NCI-H1417 (cell line): ENCODE measurements around the gene LCLAT1.
"Not testable (repeated sequence)": the region's sequence is repeated elsewhere in the genome, so short reads cannot be mapped to it uniquely, and the experiment has no call there.

Source experiments
- DNase-seq, 3 experiments: peaks; one replicate each; lab custom pipeline; 2025; lab: John Stamatoyannopoulos, UW

LCLAT1 gene

GRCh38 chr2:30643013-30643412 is 196.0 kb downstream of the LCLAT1 start:
- DNase-seq, result not testable (repeated sequence)

GRCh38 chr2:30643674-30644073 is 196.6 kb downstream of the LCLAT1 start:
- peak in 2 of 3 experiments; percentile 22 to 70 for DNase-seq

GRCh38 chr2:30645081-30645744 is 198.2 kb downstream of the LCLAT1 start:
- DNase-seq, result no peak

- no peak for DNase-seq
Observed at GRCh38 chr2:30645745-30646119, 198.7 kb downstream of the LCLAT1 start.

- no peak for DNase-seq
Observed at GRCh38 chr2:30647752-30648457, 200.9 kb downstream of the LCLAT1 start.

GRCh38 chr2:30649278-30649677 is 202.2 kb downstream of the LCLAT1 start:
- no peak for DNase-seq

- DNase-seq, result no peak
Observed at GRCh38 chr2:30649828-30650227, 202.8 kb downstream of the LCLAT1 start.

- DNase-seq, result peak in 1 of 3 experiments; percentile 10
Observed at GRCh38 chr2:30652271-30652915, 205.3 kb downstream of the LCLAT1 start.

- no peak for DNase-seq
Observed at GRCh38 chr2:30653847-30654246, 206.8 kb downstream of the LCLAT1 start.

- no peak for DNase-seq
Observed at GRCh38 chr2:30654404-30654803, 207.4 kb downstream of the LCLAT1 start.

- no peak for DNase-seq
Observed at GRCh38 chr2:30655211-30655610, 208.2 kb downstream of the LCLAT1 start.

GRCh38 chr2:30655660-30656059 is 208.6 kb downstream of the LCLAT1 start:
- no peak for DNase-seq

GRCh38 chr2:30656079-30656478 is 209.0 kb downstream of the LCLAT1 start:
- DNase-seq, result no peak

- DNase-seq, result peak in 1 of 3 experiments; percentile 45
Observed at GRCh38 chr2:30661173-30662107, 214.4 kb downstream of the LCLAT1 start.

- peak in 2 of 3 experiments; percentile 79 to 92 for DNase-seq
Observed at GRCh38 chr2:30662268-30663131, 215.5 kb downstream of the LCLAT1 start.

- DNase-seq, result no peak
Observed at GRCh38 chr2:30663321-30663720, 216.3 kb downstream of the LCLAT1 start.

- no peak for DNase-seq
Observed at GRCh38 chr2:30663806-30664205, 216.8 kb downstream of the LCLAT1 start.

- peak in 1 of 3 experiments; percentile 21 for DNase-seq
Observed at GRCh38 chr2:30664761-30665358, 217.8 kb downstream of the LCLAT1 start.

- DNase-seq, result no peak
Observed at GRCh38 chr2:30665761-30666265, 218.8 kb downstream of the LCLAT1 start.

GRCh38 chr2:30666266-30666874 is 219.3 kb downstream of the LCLAT1 start:
- DNase-seq, result peak in 1 of 3 experiments; percentile 36
